GM19035 (cell line): ENCODE measurements around the gene FLNC.

Experiments used
- ATAC-seq: cut with Tn5 transposase; IDR thresholded peaks from one replicate; pipeline ENCODE4 v1.9.1; 2021; ENCODE audit not compliant: unreplicated experiment

FLNC gene

GRCh38 chr7:128878226-128879105, 48.3 kb downstream of the FLNC start:
- ATAC-seq = no peak

- ATAC-seq = no peak
Measured at GRCh38 chr7:128879461-128879938, 49.3 kb downstream of the FLNC start.

GRCh38 chr7:128879939-128880746, 49.9 kb downstream of the FLNC start:
- no peak for ATAC-seq

DNA sequence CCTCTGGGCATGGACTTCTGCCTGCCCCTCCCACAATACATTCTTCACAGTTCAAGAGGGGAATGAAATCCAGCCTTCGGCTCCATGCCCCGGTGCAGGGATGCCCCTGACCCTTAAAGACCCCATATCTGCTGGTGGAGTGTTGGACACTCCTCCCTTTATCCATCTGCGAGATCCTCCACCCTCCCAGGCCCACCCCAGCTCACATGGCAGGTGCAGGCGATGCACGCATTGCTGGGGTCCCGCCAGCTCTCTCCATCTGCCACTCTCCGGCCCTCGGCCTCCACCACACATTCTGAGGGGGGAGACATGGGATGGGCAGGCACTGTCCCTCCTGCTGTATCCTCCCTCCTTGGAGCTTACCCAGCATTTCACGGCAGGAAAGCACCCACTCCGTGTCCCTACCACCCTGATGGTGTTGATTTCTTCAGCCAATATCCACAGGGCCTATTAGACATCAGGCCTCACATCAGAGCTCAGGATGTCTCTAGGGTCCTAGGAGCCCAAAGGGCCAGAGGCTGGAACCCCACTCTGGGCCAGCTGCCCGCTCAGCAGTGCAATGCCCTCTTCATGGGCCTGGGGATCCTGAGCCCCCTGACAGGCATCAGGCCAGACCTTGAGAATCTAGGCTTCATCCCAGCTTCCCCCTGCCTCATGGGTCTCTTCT, 50.7 kb downstream of the FLNC start:
- no peak for ATAC-seq

DNA sequence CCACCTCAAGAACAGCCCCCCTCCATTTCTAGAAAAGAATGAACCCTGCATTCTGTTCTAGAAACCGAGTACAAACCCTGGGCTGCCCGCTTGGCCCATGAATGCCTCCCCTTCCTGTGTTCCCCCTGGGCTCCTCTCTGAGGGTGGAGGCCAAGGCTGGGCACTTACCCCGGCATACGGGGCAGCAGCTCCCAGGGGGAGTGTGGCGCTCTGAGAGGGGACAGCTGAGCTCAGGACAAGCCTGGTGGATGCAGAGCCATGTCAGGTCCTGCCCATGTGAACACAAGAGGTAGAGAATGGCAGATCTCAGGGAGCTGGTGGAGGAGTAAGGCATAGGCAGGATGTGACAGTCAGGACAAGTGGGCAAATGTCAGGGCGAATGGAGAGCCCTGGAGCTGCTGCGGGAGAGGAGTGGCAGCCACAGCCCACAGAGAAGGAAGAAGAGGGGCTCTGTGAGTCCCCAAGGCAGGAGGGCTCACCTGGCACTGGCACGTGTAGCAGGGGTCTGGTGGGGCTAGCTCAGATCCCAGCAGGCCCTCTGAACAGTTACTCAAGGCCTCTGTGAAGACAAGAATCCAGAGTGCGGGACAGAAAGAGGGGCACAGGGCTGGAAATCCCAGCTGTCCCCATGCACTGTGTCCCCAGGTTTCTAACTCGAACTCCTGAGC, 51.4 kb downstream of the FLNC start:
- ATAC-seq = no peak

- no peak for ATAC-seq
Measured at GRCh38 chr7:128882134-128882533, 51.9 kb downstream of the FLNC start.

- peak; percentile 87 for ATAC-seq
Measured at GRCh38 chr7:128883622-128884448, 53.6 kb downstream of the FLNC start.

- ATAC-seq = no peak
Measured at GRCh38 chr7:128884561-128885369, 54.6 kb downstream of the FLNC start.

DNA sequence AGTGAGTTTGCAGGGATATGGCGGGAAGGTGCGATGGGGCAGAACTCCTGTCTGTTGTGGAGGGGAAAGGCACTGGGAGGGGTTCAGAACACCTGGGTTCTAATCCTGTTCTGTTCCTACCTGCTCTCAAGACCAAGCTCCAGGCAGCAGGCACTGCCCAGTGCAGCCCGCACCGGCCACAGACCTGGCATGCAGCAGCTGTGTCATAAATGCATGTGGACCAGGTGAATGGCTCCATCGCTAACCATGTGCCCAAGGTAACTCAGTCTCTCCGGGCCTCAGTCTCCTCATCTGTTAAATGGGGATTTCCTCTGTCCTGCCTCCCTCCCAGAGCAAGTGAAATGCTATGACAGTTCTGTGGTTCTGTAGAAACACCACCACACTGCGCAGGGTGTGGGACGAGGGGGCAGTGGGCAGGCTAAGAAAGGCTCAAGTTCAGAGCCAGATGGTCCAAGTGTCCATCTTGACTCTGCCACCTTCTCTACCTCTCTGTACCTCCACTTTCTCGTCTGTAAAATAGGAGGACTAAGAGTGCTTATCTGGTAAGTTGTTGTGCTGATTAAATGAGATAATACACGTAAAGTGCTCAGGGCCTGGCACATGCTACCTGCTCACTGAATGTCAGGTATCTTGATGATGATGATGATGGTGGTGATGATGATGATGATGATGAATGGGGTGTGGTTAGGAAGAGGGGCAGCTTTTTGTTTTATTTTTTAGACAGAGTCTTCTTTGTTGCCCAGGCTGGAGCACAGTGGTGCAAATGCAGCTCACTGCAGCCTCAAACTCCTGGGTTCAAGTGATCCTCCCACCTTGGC, 55.4 kb downstream of the FLNC start:
- no peak for ATAC-seq

- ATAC-seq = no peak
Measured at GRCh38 chr7:128886391-128887168, 56.4 kb downstream of the FLNC start.

GRCh38 chr7:128887169-128888038, 57.2 kb downstream of the FLNC start:
- no peak for ATAC-seq

- ATAC-seq = no peak
Measured at GRCh38 chr7:128888039-128888755, 58.0 kb downstream of the FLNC start.

DNA sequence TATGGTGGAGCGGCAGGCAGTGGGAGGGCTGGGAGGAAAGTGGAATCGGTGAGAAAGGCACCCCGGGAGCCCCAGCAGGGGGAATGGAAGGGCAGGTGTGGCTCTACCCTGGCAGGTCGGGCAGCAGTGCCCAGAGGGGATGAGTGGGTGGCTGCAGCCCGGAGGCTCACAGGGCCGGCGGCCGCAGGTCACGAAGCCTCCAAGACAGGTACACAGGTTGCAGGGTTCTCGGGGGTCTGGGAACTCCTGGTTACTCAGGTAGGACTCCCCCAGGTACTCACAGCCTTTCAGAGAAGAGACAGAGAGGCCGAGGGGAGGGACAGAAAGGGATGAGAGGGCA, 58.5 kb downstream of the FLNC start:
- ATAC-seq = no peak

- ATAC-seq = no peak
Measured at GRCh38 chr7:128889121-128889520, 58.9 kb downstream of the FLNC start.

DNA sequence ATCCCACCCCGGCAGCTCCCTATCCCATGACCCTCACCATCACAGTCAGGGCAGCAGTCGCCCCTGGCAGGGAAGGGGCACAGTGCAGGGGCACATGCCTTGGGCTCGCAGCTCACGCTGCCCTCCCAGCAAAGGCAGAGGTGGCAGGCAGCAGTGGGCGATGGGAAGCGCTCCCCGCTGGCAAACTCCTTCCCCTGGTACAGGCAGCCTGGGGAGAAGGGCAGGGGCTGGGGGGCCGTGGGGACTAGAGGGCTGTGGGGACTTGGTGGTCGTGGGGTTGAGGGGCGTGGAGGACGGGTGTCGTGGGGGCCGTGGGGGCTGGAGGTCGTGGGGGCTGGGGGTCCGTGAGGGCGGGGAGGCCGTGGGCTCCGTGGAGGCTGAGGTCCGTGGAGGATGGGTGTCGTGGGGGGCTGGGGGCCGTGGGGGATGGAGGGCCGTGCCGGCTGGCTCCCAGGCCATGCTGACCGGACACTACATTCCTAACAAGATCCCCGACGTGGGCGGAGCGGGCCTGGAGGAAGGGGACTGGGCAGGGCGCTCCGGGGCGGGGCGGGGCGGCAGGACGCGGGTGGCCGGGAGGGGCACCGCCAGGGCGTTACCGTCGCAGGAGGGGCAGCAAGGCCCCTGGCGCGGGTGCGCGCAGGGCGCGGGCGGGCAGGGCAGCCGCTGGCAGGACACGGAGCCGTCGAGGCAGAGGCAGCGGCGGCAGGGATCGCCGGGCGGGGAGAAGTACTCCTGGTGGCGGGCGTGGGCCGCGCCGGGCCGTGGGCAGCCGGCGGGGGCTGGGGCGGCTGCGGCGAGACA, 60.3 kb downstream of the FLNC start:
- no peak for ATAC-seq
